Bronchial epithelial cell (primary cell): ENCODE measurements around the gene FGF2. TPM values are rescaled to one million over a fixed set of nuclear protein-coding genes. Genes with fewer than 3 reads are reported as not detected.
"Not testable (repeated sequence)": the region's sequence is repeated elsewhere in the genome, so short reads cannot be mapped to it uniquely, and the experiment has no call there.

Experiments used
- DNase-seq: peaks from one replicate; pipeline ENCODE4 v3.0.0-alpha.2; 2010; ENCODE audit warnings: low read depth
- FAIRE-seq: peaks from 2 replicates; lab custom pipeline; 2011; peaks lifted over from hg19 to GRCh38; lab: Jason Lieb, UNC
- H3K27me3 ChIP-seq: 2 replicates; pipeline ENCODE4 v1.5.1; 2011; ENCODE audit warnings: low read length; ENCODE audit not compliant: control insufficient read depth, insufficient read depth
- H3K36me3 ChIP-seq: 2 replicates; pipeline ENCODE4 v1.5.1; 2011; ENCODE audit warnings: low read length; ENCODE audit not compliant: control insufficient read depth, insufficient read depth
- H3K4me3 ChIP-seq: 2 replicates; pipeline ENCODE4 v1.5.1; 2011; ENCODE audit warnings: mild to moderate bottlenecking, low read depth, low read length, control low read depth
- total RNA-seq: library from RNA; depleted of rRNA; stranded (reverse); fragments of >200 nt; gene quantifications from 2 replicates; pipeline ENCODE4 v1.2.1, GENCODE V29; 2014
- TF ChIP-seq, protein P1 (sequence below): IDR thresholded peaks from 2 replicates; pipeline ENCODE4 v1.5.1; 2011; ENCODE audit warnings: mild to moderate bottlenecking, moderate library complexity, low read length, control low read depth, inconsistent platforms; ENCODE audit not compliant: insufficient read depth, severe bottlenecking

The FGF2 gene
- total RNA-seq, 1 donor from 2014 or later = 9.2 TPM

DNA sequence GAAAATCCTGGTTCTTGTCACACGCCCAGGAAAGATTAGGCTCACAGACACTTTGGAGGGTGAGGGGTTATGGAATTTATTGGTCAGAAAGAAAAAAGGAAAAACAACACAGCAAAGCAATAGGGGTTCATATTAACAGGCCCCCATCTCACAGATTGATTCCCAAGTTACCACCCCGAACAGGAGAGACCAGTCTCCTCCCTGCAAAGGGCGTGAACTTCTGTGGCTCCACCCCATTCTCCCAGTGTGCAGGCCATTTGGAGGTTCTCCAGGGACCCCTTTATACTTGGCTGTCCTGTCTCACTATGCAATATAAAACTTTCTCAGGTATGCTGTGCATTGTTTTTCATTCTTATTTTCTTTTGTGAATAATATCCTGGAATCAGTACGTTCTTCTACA is 7.4 kb downstream of the FGF2 start:
- H3K4me3 ChIP-seq = no peak overlapping the region
- TF ChIP-seq, protein P1, sequence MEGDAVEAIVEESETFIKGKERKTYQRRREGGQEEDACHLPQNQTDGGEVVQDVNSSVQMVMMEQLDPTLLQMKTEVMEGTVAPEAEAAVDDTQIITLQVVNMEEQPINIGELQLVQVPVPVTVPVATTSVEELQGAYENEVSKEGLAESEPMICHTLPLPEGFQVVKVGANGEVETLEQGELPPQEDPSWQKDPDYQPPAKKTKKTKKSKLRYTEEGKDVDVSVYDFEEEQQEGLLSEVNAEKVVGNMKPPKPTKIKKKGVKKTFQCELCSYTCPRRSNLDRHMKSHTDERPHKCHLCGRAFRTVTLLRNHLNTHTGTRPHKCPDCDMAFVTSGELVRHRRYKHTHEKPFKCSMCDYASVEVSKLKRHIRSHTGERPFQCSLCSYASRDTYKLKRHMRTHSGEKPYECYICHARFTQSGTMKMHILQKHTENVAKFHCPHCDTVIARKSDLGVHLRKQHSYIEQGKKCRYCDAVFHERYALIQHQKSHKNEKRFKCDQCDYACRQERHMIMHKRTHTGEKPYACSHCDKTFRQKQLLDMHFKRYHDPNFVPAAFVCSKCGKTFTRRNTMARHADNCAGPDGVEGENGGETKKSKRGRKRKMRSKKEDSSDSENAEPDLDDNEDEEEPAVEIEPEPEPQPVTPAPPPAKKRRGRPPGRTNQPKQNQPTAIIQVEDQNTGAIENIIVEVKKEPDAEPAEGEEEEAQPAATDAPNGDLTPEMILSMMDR = no peak
- FAIRE-seq (no peak), DNase-seq (no peak)
- no peaks in the 10 kb centered on the region for H3K27me3 ChIP-seq
- no peaks in the 10 kb centered on the region for H3K36me3 ChIP-seq

DNA sequence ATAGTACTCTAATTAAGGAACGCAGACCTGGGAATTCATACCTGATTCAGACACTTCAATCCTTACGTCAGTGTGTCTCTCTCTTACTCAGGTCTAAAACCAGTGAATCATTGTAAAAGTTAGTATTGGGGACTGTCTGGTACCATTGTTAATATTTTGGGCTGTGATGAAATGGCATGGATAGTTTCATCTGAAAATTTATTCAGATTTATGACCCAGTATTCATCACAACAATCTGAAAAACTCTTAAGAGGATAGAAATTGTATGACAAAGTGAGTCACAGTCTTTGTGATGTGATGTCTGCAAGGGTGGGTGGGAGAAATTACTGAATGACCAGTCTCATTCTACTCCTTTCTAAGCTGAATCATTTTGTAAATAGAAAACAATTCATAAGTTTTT is 10.3 kb downstream of the FGF2 start:
- Histone ChIP-seq H3K4me3 (no peak overlapping the region), H3K27me3 (no peaks in the 10 kb centered on the region), H3K36me3 (no peaks in the 10 kb centered on the region)
- FAIRE-seq (no peak), DNase-seq (peak; percentile 86)
- TF ChIP-seq, protein P1 = no peak

DNA sequence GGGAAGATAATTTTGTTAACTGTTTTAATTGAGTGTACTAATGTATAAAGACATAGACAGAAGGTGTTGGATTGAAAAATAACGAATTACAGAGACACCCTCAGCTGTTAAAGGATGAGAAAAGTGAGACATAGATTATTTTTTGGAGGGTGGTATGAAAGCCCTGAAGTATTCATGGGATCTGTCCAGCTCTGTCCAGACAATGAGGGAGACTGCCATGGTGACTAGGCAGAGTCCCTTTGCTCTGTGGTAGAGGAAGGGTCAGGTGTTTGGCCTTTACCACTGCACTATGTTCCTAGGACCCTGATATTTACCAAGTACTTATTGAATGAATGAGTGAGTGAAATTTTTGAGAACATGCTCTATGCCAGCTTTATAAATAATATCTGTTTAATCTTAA is 11.4 kb downstream of the FGF2 start:
- Histone ChIP-seq H3K36me3 (no peaks in the 10 kb centered on the region), H3K27me3 (no peaks in the 10 kb centered on the region), H3K4me3 (no peak overlapping the region)
- TF ChIP-seq, protein P1 = no peak
- no peak for DNase-seq
- FAIRE-seq = no peak

DNA sequence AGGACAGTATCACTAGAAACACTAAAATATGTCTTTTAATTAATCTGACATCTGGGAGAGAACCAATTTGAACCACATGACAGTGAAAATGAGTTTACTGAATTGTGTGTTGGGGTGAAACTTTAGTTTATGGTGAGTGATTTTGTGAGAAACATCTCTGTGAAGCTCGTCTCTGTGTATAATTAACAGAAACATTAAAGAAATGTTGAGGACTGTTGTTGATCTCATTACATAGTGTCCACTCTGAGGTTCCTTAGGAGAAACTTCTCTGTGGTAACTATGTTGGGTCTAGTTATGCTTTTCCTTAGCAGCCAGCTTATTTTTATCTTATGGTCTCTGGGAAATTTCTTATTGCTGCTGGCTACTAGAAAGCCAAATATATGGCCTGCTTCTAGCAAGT is 15.8 kb downstream of the FGF2 start:
- Histone ChIP-seq H3K36me3 (no peaks in the 10 kb centered on the region), H3K4me3 (no peak overlapping the region), H3K27me3 (no peaks in the 10 kb centered on the region)
- DNase-seq = no peak
- TF ChIP-seq, protein P1 = no peak
- FAIRE-seq = no peak

DNA sequence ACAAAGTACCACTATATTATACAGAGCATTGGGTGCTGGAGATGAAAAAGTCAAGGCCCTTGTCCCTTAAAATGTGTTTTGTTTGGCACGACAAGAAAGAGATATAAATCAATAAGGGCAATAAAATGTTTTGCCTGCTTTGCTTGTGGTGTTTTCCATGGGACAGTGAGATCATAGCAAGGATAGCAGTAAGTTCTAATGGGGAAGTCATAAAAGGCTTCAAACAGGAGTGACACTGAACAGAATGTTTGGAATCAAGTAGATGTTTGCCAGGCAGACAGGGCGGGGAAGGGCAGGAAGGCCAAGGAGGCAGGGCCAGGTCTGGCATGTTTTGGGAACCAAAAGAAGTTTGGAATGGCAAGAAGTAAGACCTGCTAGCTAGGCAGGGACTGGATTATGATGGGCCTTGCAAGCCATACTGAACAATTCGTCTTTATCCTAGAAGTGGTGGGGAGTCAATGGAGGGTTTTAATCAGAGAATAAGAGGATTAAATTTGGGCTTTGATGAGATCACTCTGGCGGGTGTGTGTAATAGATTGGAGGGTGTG is 16.4 kb downstream of the FGF2 start:
- Histone ChIP-seq H3K36me3 (no peaks in the 10 kb centered on the region), H3K27me3 (no peaks in the 10 kb centered on the region), H3K4me3 (no peak overlapping the region)
- TF ChIP-seq, protein P1 = no peak
- FAIRE-seq (no peak), DNase-seq (no peak)

DNA sequence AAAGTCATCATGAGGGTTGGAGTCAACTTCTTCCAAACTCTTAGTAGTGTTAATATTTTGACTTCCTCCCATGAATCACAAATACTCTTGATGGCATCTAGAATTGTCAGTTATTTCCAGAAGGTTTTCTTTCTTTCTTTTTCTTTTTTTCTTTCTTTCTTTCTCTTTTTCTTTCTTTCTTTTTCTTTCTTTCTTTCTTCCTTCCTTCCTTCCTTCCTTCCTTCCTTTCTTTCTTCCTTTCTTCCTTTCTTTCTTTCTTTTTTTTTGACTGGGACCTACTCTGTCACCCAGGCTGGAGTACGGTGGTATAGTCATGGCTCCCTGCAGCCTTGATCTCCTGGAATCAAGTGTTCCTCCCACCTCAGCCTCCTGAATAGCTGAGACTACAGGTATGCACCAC is 17.8 kb downstream of the FGF2 start:
- H3K27me3 ChIP-seq, FAIRE-seq, DNase-seq, H3K4me3 ChIP-seq, H3K36me3 ChIP-seq: not testable (repeated sequence)
